Panc1 (cell line): ENCODE measurements around the gene CRLF2. TPM values are rescaled to one million over a fixed set of nuclear protein-coding genes. Genes with fewer than 3 reads are reported as not detected.
A peak's percentile ranks its signal among the peaks of the same experiment; 100 is the strongest.

Experiments used
- ATAC-seq: fragments of 200-7000 bp; cut with Tn5 transposase; 2 replicates; pipeline ENCODE4 v1.9.1; 2020; ENCODE audit warnings: mild to moderate bottlenecking, moderate library complexity
- BruUV-seq: library from RNA; stranded (reverse); fragments of 400-500 nt; replicated peaks from 2 replicates; lab custom pipeline; 2021; lab: Mats Ljungman, UMichigan
- CTCF ChIA-PET: fragments of 300-600 bp; sonication (Branson Sonifier 250); formaldehyde crosslinking; loops from one replicate; lab custom pipeline; 2022; ENCODE audit warnings: antibody characterized with exemption; lab: Charles Lee
- POLR2A ChIA-PET: fragments of 300-600 bp; sonication (Branson Sonifier 250); formaldehyde crosslinking; loops from one replicate; lab custom pipeline; 2022; ENCODE audit warnings: antibody characterized with exemption; lab: Charles Lee
- DNase-seq: peaks from one replicate; pipeline ENCODE4 v3.0.0-alpha.2; 2010; ENCODE audit warnings: low read depth, low spot score
- H3K27ac ChIP-seq: 2 replicates; pipeline ENCODE4 v1.5.1; 2011; ENCODE audit warnings: mild to moderate bottlenecking, low read length, inconsistent platforms
- H3K27me3 ChIP-seq: fragments of 200-500 bp; sonication (Bioruptor generic); 2 replicates; pipeline ENCODE4 v1.6.0; 2014; ENCODE audit warnings: low read length, inconsistent platforms; ENCODE audit not compliant: control insufficient read depth, insufficient read depth
- H3K36me3 ChIP-seq: fragments of 200-500 bp; sonication (Bioruptor generic); 2 replicates; pipeline ENCODE4 v1.5.1; 2014; ENCODE audit warnings: inconsistent platforms, mild to moderate bottlenecking, low read length, moderate library complexity; ENCODE audit not compliant: control insufficient read depth, insufficient read depth
- H3K4me1 ChIP-seq: 2 replicates; pipeline ENCODE4 v1.5.1; 2011; ENCODE audit warnings: inconsistent platforms, mild to moderate bottlenecking, low read length, moderate library complexity; ENCODE audit not compliant: control insufficient read depth, insufficient read depth
- H3K4me3 ChIP-seq, 2 experiments: 2 replicates each; pipeline ENCODE4 v1.5.1; 2011 to 2012; ENCODE audit warnings: low read depth in 2 of 2, low read length in 2 of 2, mild to moderate bottlenecking in 2 of 2, inconsistent platforms in 1 of 2, moderate library complexity in 1 of 2
- H3K9me3 ChIP-seq: fragments of 200-500 bp; sonication (Bioruptor generic); 2 replicates; pipeline ENCODE4 v1.5.1; 2014; ENCODE audit warnings: low read depth, mild to moderate bottlenecking, inconsistent platforms, low read length, moderate library complexity; ENCODE audit not compliant: control insufficient read depth, insufficient read depth
- CTCF ChIP-seq: fragments of 450-650 bp; IDR thresholded peaks from 2 replicates; pipeline ENCODE4 v1.5.1; 2017; ENCODE audit warnings: mild to moderate bottlenecking
- POLR2AphosphoS5 ChIP-seq: IDR thresholded peaks from 2 replicates; pipeline ENCODE4 v1.6.1; 2012; ENCODE audit warnings: mild to moderate bottlenecking, low read depth, low read length, moderate library complexity
- REST ChIP-seq, 2 experiments: IDR thresholded peaks; 2 replicates each; pipeline ENCODE4 v1.6.1; 2011 to 2012; ENCODE audit warnings: low read depth in 2 of 2, control low read depth in 1 of 2, low read length in 1 of 2, mild to moderate bottlenecking in 1 of 2, moderate library complexity in 1 of 2; ENCODE audit not compliant: insufficient read depth in 1 of 2
- SIN3A ChIP-seq: IDR thresholded peaks from 2 replicates; pipeline ENCODE4 v1.6.1; 2012; ENCODE audit warnings: low read depth, mild to moderate bottlenecking, low read length, moderate library complexity, borderline replicate concordance; ENCODE audit not compliant: insufficient read depth
- TCF7L2 ChIP-seq: IDR thresholded peaks from 2 replicates; pipeline ENCODE4 v1.6.1; 2011; ENCODE audit warnings: mild to moderate bottlenecking, low read depth, low read length, inconsistent platforms
- in situ Hi-C: cut with HindIII; loops from 2 replicates; pipeline ENCODE4 v1.10.0; 2016; ENCODE audit warnings: low sequenced_read_pairs, low pct_unique_long_range_greater_than_20kb
- intact Hi-C: fragments of 100-400 bp; cut with micrococcal nuclease; formaldehyde crosslinking; loops from one replicate; pipeline ENCODE4 v1.10.0; 2022; ENCODE audit not compliant: unreplicated experiment
- total RNA-seq: library from RNA; stranded (reverse); gene quantifications from one replicate; pipeline ENCODE4 v1.2.1, GENCODE V29; 2021; ENCODE audit not compliant: unreplicated experiment

Gene CRLF2
- total RNA-seq, 1 experiment from 2014 or later, result 0.67 TPM

- Histone ChIP-seq H3K36me3 (no peaks in the 10 kb centered on the region), H3K4me3 (no peak overlapping the region), H3K4me1 (no peaks in the 10 kb centered on the region), H3K27ac (no peak overlapping the region), H3K27me3 (no peaks in the 10 kb centered on the region), H3K9me3 (no peaks in the 10 kb centered on the region)
- TF ChIP-seq TCF7L2 (no peak), CTCF (no peak)
- no TSS peak for BruUV-seq
- in situ Hi-C loops (no loop called here), intact Hi-C loops (no loop called here)
- ATAC-seq (no peak), DNase-seq (no peak)
- ChIA-PET POLR2A (no interaction called here), CTCF (no interaction called here)
These were observed 45.0 kb downstream of the CRLF2 start for GRCh38 chrX:1167466-1167865.

GRCh38 chrX:1165535-1166196, 46.8 kb downstream of the CRLF2 start:
- POLR2A ChIA-PET, result no interaction called here

GRCh38 chrX:1164322-1165288, 47.8 kb downstream of the CRLF2 start:
- Histone ChIP-seq H3K27ac (no peak overlapping the region), H3K9me3 (no peaks in the 10 kb centered on the region), H3K4me3 (no peak overlapping the region), H3K36me3 (no peaks in the 10 kb centered on the region), H3K27me3 (no peaks in the 10 kb centered on the region), H3K4me1 (no peaks in the 10 kb centered on the region)
- intact Hi-C loops, result no loop called here
- BruUV-seq, result no TSS peak
- no peak for TF ChIP-seq SIN3A
- TF ChIP-seq REST (IDR thresholded peaks at IDR 0.05; ENCODE audit: insufficient read depth in 1 of 2, low read depth in 2 of 2, low read length in 1 of 2), result no peak
- TF ChIP-seq POLR2AphosphoS5, result no peak
- TF ChIP-seq TCF7L2, result no peak
- no peak for TF ChIP-seq CTCF
- in situ Hi-C loops, result no loop called here
- POLR2A ChIA-PET, result no interaction called here
- CTCF ChIA-PET, result no interaction called here
- ATAC-seq (no peak), DNase-seq (no peak)

More at GRCh38 chrX:1165535-1166196, 46.8 kb downstream of the CRLF2 start:
- no peaks in the 10 kb centered on the region for H3K4me1 ChIP-seq
- H3K27ac ChIP-seq, result no peak overlapping the region
- H3K27me3 ChIP-seq, result no peaks in the 10 kb centered on the region
- CTCF ChIA-PET, result no interaction called here
- no peaks in the 10 kb centered on the region for H3K9me3 ChIP-seq
- BruUV-seq, result no TSS peak
- intact Hi-C loops (no loop called here), in situ Hi-C loops (no loop called here)
- no peak for TF ChIP-seq TCF7L2
- H3K4me3 ChIP-seq, result no peak overlapping the region
- H3K36me3 ChIP-seq, result no peaks in the 10 kb centered on the region
- DNase-seq (no peak), ATAC-seq (peak; percentile 38; the same call in 1 of the 2 replicates)
